ENCODE measurements around the gene CORO1C. TPM values are rescaled to one million over a fixed set of nuclear protein-coding genes. Genes with fewer than 3 reads are reported as not detected.

CORO1C gene
- polyA plus RNA-seq: 25.7 and 27.9 TPM in 2 replicates

GRCh38 chr12:108731105-108731865, at the start of gene CORO1C:
TSS of gene CORO1C (minus strand) at chr12:108731518. CDS start at chr12:108701318, 30,200 bp downstream.

DNA sequence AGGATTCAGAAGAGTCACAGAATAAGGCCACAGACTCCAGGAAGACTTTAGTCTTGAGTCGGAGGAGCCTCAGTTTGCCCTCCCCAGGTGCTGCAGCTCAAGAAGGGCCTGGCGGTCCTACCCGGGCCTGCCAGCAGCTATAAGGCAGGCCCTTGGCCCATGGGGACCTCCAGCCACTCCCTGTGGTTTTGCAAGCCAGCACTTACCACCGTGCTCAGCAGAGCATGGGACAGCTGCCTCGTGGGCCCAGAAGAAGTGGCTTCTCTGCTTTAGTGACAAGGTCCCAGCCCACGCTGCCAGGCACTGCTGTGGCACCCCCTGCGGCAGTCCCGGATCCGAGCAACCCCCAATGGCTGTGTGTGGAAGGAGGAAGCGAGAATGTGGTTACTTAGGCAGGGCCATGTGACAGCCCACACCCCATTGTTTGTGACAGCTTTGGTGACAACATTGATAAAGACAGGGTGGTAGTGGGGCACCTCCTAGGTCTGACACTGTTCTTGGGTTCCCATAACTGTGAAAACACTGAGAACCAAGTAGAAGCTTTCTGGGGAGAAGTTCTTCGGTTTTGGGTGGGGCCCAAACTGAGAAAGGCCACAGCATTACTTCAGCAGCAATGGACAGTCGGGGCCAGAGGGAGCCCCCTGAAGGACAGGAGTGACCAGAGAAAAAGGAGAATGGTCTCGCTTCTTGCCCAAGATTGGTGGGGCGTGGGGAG, 97.6 kb downstream of the CORO1C start, which contains the start of gene SELPLG:
Gene SELPLG (minus strand): TSS at position 361 of the 715 bp plus-strand sequence. CDS start 9,587 bp downstream, outside the sequence.

GRCh38 chr12:108597559-108598471, 133.5 kb downstream of the CORO1C start, which contains the start of gene TMEM119:
TSS of gene TMEM119 (minus strand) at chr12:108598084. CDS start at chr12:108592383, 5,701 bp downstream.

Other genes starting within 250 kb of the CORO1C start
- gene FICD, start 216.2 kb downstream of the CORO1C start, polyA plus RNA-seq: 22.6 and 29.9 TPM in 2 replicates
- 10.0 and 10.4 TPM in 2 replicates for gene SART3, start 170.3 kb downstream of the CORO1C start, polyA plus RNA-seq
- 183 and 186 TPM in 2 replicates for gene ISCU, start 168.9 kb downstream of the CORO1C start, polyA plus RNA-seq
- gene TMEM119, start 133.4 kb downstream of the CORO1C start, polyA plus RNA-seq: not detected in 2 replicates
- gene SELPLG, start 97.6 kb downstream of the CORO1C start, polyA plus RNA-seq: not detected in 2 replicates
- gene SSH1, start 126.1 kb upstream of the CORO1C start, polyA plus RNA-seq: 0.14 and 2.8 TPM in 2 replicates
- gene DAO, start 148.6 kb upstream of the CORO1C start, polyA plus RNA-seq: 35.0 and 35.5 TPM in 2 replicates

Data from Purkinje cell (primary cell).